IMR-90 (cell line): ENCODE measurements around the gene CACNB2.

ENCODE experiments used
- CEBPB ChIP-seq: IDR thresholded peaks from 2 replicates; pipeline ENCODE4 v1.6.1; 2012; ENCODE audit warnings: low read depth, low read length, improper control_type of control experiment
- MAFK ChIP-seq: IDR thresholded peaks from 2 replicates; pipeline ENCODE4 v1.6.1; 2012; ENCODE audit warnings: low read depth, low read length, improper control_type of control experiment
- POLR2A ChIP-seq: IDR thresholded peaks from 2 replicates; pipeline ENCODE4 v1.6.1; 2012; ENCODE audit warnings: mild to moderate bottlenecking, low read depth, low read length
- SMC3 ChIP-seq: fragments of 150-350 bp; IDR thresholded peaks from 2 replicates; pipeline ENCODE4 v1.6.1; 2016; ENCODE audit warnings: low read depth, mild to moderate bottlenecking, antibody characterized with exemption, low read length, moderate library complexity
- TF ChIP-seq, protein P1 (sequence below): conservative IDR thresholded peaks from 2 replicates; pipeline ENCODE4 v1.5.1; 2012; ENCODE audit warnings: mild to moderate bottlenecking, low read depth, low read length, improper control_type of control experiment
- TF ChIP-seq, protein P2 (sequence below): fragments of 150-350 bp; IDR thresholded peaks from 2 replicates; pipeline ENCODE4 v1.6.1; 2017; ENCODE audit warnings: mild to moderate bottlenecking, antibody characterized with exemption, low read length, low read depth

DNA sequence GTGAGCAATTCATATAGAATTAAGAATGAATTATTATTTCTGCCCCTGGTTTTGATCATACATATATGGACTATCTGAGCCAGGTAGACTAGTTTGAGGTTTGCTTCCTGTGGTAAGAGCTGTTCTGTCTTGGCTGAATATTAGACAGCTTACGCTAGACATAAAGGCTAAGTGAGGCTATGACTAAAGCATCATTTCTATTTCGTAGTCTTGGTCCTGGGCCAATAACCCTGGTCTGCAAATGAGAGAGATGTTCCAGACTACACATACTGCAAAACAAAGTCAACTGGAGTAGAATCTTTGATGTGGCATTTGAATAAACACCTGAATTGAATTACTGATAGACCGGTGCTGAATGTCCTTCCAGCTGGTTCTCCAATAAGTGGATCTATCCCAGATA is 40.8 kb upstream of the CACNB2 start:
- TF ChIP-seq, protein P1, sequence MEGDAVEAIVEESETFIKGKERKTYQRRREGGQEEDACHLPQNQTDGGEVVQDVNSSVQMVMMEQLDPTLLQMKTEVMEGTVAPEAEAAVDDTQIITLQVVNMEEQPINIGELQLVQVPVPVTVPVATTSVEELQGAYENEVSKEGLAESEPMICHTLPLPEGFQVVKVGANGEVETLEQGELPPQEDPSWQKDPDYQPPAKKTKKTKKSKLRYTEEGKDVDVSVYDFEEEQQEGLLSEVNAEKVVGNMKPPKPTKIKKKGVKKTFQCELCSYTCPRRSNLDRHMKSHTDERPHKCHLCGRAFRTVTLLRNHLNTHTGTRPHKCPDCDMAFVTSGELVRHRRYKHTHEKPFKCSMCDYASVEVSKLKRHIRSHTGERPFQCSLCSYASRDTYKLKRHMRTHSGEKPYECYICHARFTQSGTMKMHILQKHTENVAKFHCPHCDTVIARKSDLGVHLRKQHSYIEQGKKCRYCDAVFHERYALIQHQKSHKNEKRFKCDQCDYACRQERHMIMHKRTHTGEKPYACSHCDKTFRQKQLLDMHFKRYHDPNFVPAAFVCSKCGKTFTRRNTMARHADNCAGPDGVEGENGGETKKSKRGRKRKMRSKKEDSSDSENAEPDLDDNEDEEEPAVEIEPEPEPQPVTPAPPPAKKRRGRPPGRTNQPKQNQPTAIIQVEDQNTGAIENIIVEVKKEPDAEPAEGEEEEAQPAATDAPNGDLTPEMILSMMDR, result no peak
- TF ChIP-seq POLR2A (no peak), SMC3 (no peak), MAFK (no peak), CEBPB (no peak)
- TF ChIP-seq, protein P2, sequence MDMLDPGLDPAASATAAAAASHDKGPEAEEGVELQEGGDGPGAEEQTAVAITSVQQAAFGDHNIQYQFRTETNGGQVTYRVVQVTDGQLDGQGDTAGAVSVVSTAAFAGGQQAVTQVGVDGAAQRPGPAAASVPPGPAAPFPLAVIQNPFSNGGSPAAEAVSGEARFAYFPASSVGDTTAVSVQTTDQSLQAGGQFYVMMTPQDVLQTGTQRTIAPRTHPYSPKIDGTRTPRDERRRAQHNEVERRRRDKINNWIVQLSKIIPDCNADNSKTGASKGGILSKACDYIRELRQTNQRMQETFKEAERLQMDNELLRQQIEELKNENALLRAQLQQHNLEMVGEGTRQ, result no peak
